Measurements from ENCODE around the gene MPL.

The MPL gene

DNA sequence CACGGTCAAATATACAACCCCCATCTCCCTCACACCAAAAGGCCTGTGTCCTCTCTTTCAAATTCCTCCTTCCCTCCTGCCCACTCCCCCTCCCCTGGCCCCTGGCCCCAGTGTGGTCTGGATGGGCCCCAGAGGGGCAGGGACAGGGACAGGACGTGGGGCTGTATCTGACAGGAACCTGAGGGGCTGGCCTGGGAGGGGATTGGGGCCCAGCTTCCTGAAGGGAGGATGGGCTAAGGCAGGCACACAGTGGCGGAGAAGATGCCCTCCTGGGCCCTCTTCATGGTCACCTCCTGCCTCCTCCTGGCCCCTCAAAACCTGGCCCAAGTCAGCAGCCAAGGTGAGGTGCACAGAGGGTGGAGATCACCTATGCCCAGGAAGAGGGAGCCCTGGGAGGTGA, at the start of gene MPL:
Gene MPL (plus strand): TSS at position 231 of the 400 bp plus-strand sequence. CDS start 31 bp downstream, at position 262.
- H3K27me3 ChIP-seq (ENCODE audit: control insufficient read depth, insufficient read depth, low read length): no peaks in the 10 kb centered on the region
- H3K4me3 ChIP-seq (ENCODE audit: low read depth, low read length): no peak within 1 kb of the TSS
- H3K9ac ChIP-seq (ENCODE audit: low read length): no peak within 1 kb of the TSS
- H3K27ac ChIP-seq (ENCODE audit: low read depth, low read length): no peak within 1 kb of the TSS
- H3K9me3 ChIP-seq (ENCODE audit: control insufficient read depth, insufficient read depth, low read depth, low read length): no peaks in the 10 kb centered on the region
- H3K36me3 ChIP-seq (ENCODE audit: control insufficient read depth, insufficient read depth, low read length): no peaks in the 10 kb centered on the region
- no peaks in the 10 kb centered on the region for H3K4me1 ChIP-seq (ENCODE audit: control insufficient read depth, insufficient read depth, low read length)

DNA sequence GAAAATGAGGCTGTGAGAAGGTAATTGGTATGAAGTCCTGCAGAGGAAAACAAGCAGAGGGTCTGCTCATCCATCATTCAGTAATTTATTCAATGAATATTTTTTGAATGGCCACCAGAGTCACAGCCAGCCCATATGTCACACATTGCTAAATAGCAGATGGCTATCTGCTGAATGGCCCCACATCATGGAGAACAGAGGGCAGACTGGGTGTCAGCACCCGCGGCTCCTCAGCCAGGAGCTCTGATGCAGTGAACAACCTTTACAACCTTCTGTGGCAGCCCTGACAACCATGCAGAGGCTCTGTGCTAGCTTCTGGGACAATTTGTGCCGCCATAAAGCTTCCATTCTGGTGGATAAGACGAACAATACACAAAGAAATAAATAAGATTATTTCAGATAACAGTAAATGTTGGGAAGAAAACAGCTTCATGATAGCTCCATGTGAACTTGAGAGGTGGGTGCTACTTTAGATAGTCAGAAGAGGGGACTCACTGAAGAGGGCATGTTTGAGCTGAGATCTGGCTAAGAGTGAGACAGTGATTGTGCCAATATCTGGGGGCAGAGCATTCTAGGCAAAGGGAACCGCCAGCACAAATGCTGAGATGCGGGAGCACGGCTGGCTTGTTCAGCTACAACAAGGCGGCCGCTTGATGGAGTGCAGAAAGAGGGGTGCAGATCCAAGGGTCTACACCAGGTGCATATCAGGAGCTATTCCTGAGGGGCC, 49.4 kb upstream of the MPL start:
- H3K9ac ChIP-seq (ENCODE audit: low read length): no peak overlapping the region
- no peak overlapping the region for H3K27ac ChIP-seq (ENCODE audit: low read depth, low read length)
- H3K36me3 ChIP-seq (ENCODE audit: control insufficient read depth, insufficient read depth, low read length): no peaks in the 10 kb centered on the region
- H3K27me3 ChIP-seq (ENCODE audit: control insufficient read depth, insufficient read depth, low read length): no peaks in the 10 kb centered on the region
- peaks cover 19% of the 10 kb centered on the region for H3K4me1 ChIP-seq (ENCODE audit: control insufficient read depth, insufficient read depth, low read length)
- H3K4me3 ChIP-seq (ENCODE audit: low read depth, low read length): no peak overlapping the region
- no peaks in the 10 kb centered on the region for H3K9me3 ChIP-seq (ENCODE audit: control insufficient read depth, insufficient read depth, low read depth, low read length)

DNA sequence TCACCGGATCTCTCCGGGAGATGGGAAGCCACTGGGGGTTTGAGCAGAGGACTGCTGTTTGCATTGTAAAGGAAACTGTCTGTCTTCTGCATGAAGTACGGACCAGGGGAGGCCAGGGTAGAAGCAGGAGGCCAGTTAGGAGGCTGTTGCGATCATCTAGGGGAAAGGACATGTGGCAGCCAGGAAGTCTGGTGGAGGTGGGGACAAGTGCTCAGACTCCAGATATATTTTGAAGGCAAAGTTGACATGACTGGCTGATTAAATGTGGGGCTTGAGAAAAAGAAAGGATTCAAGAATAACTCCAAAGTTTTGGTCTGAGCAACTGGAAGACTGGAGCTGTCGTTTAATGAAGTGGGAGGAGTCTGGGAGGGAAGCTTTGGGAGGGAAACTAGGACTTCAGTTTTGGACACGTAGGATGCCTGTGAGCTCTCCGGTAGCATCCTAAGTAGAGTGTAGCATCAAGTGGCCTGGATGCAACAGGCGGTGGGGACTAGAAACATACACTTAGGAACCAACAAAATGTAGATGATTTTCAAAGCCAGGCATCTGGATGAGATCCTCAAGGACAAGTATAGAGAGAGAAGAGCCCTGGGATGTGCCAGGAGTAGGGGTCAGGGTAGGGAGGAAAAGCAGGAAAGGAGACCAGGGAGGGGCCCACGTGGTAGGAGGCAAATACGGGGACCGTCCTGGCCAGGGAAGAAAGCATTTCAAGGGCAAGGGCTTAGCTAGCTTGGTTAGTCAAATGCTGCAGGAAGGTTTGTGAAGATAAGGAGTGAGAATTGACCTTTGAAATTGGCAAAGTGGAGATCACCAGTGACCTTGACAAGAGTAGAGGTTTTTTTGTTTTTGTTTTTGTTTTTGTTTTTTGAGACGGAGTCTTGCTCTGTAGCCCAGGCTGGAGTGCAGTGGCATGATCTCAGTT, 48.6 kb upstream of the MPL start:
- H3K9ac ChIP-seq (ENCODE audit: low read length): no peak overlapping the region
- no peaks in the 10 kb centered on the region for H3K27me3 ChIP-seq (ENCODE audit: control insufficient read depth, insufficient read depth, low read length)

DNA sequence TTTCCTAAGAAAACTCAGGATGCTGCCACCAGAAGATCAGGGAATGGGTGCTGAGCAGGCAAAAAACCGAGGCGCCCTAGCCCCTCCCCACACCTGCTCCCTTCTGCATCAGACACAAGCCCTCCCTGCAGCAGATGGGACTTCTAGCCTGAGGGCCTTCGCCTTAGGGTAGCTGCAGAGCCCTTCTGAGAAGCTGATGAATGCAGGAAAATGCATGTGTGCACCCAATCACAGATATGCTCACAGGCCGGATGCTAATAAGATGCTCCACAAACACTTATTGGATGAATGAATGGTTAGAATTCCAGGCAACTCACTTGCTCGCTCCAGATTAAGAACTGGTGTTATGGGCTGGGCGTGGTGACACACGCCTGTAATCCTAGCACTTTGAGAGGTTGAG, 45.4 kb upstream of the MPL start:
- Histone ChIP-seq H3K9ac (ENCODE audit: low read length) (no peak overlapping the region), H3K27me3 (ENCODE audit: control insufficient read depth, insufficient read depth, low read length) (no peaks in the 10 kb centered on the region), H3K27ac (ENCODE audit: low read depth, low read length) (no peak overlapping the region), H3K4me3 (ENCODE audit: low read depth, low read length) (no peak overlapping the region), H3K9me3 (ENCODE audit: control insufficient read depth, insufficient read depth, low read depth, low read length) (no peaks in the 10 kb centered on the region), H3K36me3 (ENCODE audit: control insufficient read depth, insufficient read depth, low read length) (no peaks in the 10 kb centered on the region), H3K4me1 (ENCODE audit: control insufficient read depth, insufficient read depth, low read length) (peaks cover 24% of the 10 kb centered on the region)

More for the DNA sequence above, 48.6 kb upstream of the MPL start:
- Histone ChIP-seq H3K27ac (ENCODE audit: low read depth, low read length) (no peak overlapping the region), H3K4me3 (ENCODE audit: low read depth, low read length) (no peak overlapping the region), H3K36me3 (ENCODE audit: control insufficient read depth, insufficient read depth, low read length) (no peaks in the 10 kb centered on the region), H3K9me3 (ENCODE audit: control insufficient read depth, insufficient read depth, low read depth, low read length) (no peaks in the 10 kb centered on the region), H3K4me1 (ENCODE audit: control insufficient read depth, insufficient read depth, low read length) (peaks cover 19% of the 10 kb centered on the region)

DNA sequence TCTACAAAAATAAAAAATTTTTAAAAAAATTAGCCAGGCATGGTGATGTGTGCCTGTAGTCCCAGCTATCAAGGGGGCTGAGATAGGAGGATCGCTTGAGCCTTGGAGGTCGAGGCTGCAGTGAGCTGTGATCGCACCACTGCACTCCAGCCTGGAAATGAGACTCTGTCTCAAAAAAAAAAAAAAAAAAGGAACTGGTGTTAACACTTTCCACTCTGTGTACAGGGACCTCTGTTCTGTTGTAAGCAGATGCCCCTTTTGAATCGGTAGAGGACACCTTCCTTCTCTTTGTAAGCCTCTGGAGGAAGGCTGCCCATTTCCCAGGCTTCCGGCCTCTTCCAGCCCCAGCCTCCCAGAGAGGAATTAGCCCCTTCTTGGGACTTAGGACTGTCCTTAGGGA, 44.9 kb upstream of the MPL start:
- Histone ChIP-seq H3K27ac (ENCODE audit: low read depth, low read length) (no peak overlapping the region), H3K9me3 (ENCODE audit: control insufficient read depth, insufficient read depth, low read depth, low read length) (no peaks in the 10 kb centered on the region), H3K9ac (ENCODE audit: low read length) (no peak overlapping the region), H3K27me3 (ENCODE audit: control insufficient read depth, insufficient read depth, low read length) (no peaks in the 10 kb centered on the region), H3K36me3 (ENCODE audit: control insufficient read depth, insufficient read depth, low read length) (no peaks in the 10 kb centered on the region), H3K4me3 (ENCODE audit: low read depth, low read length) (no peak overlapping the region), H3K4me1 (ENCODE audit: control insufficient read depth, insufficient read depth, low read length) (peaks cover 24% of the 10 kb centered on the region)

DNA sequence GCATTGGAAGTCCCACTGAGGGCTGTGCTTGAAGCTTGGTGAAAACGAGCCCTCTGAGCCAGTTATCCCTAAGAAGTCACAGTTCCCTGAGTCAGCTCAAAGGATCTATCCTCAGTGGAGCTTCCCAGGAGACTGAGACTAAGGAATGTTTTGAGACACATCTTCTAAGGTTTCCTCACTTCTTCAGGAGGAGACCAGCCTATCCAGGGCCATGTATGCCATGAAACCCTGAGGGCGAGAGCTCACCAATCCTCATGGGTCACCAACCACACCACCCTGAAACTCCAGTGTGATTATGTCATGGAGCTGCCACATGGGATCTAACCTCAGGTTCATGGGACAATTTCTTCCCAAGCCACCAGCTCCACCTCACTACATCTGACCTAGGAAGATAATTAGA, 44.4 kb upstream of the MPL start:
- Histone ChIP-seq H3K27ac (ENCODE audit: low read depth, low read length) (no peak overlapping the region), H3K36me3 (ENCODE audit: control insufficient read depth, insufficient read depth, low read length) (no peaks in the 10 kb centered on the region), H3K4me1 (ENCODE audit: control insufficient read depth, insufficient read depth, low read length) (peaks cover 24% of the 10 kb centered on the region), H3K4me3 (ENCODE audit: low read depth, low read length) (no peak overlapping the region), H3K9me3 (ENCODE audit: control insufficient read depth, insufficient read depth, low read depth, low read length) (no peaks in the 10 kb centered on the region), H3K9ac (ENCODE audit: low read length) (no peak overlapping the region), H3K27me3 (ENCODE audit: control insufficient read depth, insufficient read depth, low read length) (no peaks in the 10 kb centered on the region)

DNA sequence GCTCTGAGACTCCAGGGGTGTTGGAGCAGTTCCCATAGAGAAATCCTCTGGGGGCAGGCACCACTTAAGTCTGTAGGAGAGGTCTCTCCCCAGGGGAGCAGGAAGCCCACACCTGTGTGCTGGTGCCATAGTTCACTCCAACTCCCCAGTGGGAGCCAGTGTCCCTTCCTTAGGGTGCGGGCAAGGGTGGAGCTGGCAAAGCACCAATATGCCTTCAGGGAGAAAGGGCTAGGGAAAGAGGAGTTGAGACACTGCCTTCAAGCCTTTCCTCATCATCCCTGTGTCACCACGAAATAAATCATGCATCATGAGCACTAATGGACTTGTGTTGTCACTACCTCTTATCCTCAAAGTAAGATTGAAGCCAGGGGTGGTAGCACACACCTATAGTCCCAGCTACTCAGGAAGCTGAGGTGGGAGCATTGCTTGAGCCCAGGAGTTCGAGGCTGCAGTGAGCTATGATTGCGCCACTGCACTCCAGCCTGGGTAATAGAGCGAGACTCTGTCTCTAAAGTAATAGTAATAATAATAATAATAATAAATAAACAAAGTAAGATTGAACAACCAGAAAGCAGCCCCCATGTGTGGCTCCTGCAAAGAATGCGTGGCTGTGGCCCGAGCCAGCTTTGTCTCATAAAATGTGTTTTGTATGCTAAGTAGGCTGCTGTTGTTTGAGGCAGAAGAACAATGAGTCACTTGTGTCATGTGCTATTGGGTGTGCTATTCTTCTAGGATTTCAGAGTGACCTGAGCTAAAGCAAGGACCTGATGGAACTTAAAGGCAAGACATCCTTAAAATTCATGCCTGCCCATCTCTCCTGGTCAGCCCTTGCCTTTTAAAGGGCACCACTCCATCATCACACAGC, 43.5 kb upstream of the MPL start:
- H3K4me3 ChIP-seq (ENCODE audit: low read depth, low read length): no peak overlapping the region
- no peaks in the 10 kb centered on the region for H3K27me3 ChIP-seq (ENCODE audit: control insufficient read depth, insufficient read depth, low read length)
- no peaks in the 10 kb centered on the region for H3K9me3 ChIP-seq (ENCODE audit: control insufficient read depth, insufficient read depth, low read depth, low read length)
- H3K36me3 ChIP-seq (ENCODE audit: control insufficient read depth, insufficient read depth, low read length): no peaks in the 10 kb centered on the region
- H3K27ac ChIP-seq (ENCODE audit: low read depth, low read length): no peak overlapping the region
- H3K4me1 ChIP-seq (ENCODE audit: control insufficient read depth, insufficient read depth, low read length): peaks cover 27% of the 10 kb centered on the region
- no peak overlapping the region for H3K9ac ChIP-seq (ENCODE audit: low read length)

DNA sequence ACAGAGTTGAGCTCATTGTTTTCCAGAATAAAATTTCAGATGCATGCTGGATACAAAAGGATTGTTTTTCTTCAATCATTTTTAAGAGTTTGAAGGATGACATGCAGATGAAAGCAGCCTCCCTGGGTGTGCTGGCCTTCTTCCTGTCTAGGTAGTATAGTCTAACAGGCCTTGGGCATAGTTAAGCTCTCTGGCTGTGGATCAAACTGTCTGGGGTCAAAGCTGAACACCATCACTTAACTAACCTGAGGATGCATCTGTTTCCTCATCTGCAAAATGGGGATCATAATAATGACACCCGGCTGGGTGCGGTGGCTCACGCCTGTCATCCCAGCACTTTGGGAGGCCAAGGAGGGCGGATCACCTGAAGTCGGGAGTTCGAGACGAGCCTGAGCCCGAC, 42.9 kb upstream of the MPL start:
- H3K4me3 ChIP-seq (ENCODE audit: low read depth, low read length): no peak overlapping the region
- H3K4me1 ChIP-seq (ENCODE audit: control insufficient read depth, insufficient read depth, low read length): peaks cover 34% of the 10 kb centered on the region
- no peak overlapping the region for H3K9ac ChIP-seq (ENCODE audit: low read length)
- H3K36me3 ChIP-seq (ENCODE audit: control insufficient read depth, insufficient read depth, low read length): no peaks in the 10 kb centered on the region
- H3K27ac ChIP-seq (ENCODE audit: low read depth, low read length): no peak overlapping the region
- no peaks in the 10 kb centered on the region for H3K9me3 ChIP-seq (ENCODE audit: control insufficient read depth, insufficient read depth, low read depth, low read length)
- no peaks in the 10 kb centered on the region for H3K27me3 ChIP-seq (ENCODE audit: control insufficient read depth, insufficient read depth, low read length)

DNA sequence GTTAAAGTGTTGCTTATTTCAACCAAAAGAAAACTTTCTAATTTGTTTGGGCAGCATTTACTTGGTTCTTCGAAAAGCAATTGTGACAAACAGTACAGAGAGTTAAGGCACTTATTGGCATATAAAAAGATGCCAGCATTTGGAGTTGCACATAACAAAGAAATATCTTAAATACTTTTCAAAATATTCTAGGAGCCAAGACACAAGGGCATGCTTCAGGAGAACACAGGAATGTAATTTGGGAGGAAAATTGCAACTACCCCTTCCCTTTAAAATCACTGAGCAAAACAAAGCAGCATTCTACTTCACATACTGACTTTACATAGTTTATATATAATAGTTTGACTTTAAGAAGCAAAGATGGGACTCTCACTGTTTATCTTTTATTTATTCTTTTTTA, 41.4 kb upstream of the MPL start:
- no peaks in the 10 kb centered on the region for H3K36me3 ChIP-seq (ENCODE audit: control insufficient read depth, insufficient read depth, low read length)
- peaks cover 35% of the 10 kb centered on the region for H3K4me1 ChIP-seq (ENCODE audit: control insufficient read depth, insufficient read depth, low read length)

DNA sequence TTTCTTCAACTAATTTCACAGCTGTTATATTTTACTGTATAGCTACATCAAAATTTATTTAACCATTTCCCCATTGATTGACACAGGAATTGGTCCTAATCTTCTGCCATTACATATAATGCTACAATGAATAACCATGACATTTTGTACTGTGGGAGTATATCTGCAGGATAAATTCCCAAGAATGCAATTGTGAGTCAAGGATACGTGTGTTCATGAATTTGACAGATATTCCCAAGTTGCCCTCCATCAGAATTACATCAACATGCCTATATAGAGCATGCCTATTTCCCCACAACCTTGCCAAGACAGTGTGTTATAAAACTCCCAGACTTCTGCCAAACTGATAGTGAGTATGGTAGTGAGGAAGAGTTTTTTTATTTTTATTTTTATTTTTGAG, 39.6 kb upstream of the MPL start:
- H3K27me3 ChIP-seq (ENCODE audit: control insufficient read depth, insufficient read depth, low read length): no peaks in the 10 kb centered on the region
- H3K27ac ChIP-seq (ENCODE audit: low read depth, low read length): no peak overlapping the region
- H3K4me1 ChIP-seq (ENCODE audit: control insufficient read depth, insufficient read depth, low read length): peaks cover 35% of the 10 kb centered on the region
- H3K4me3 ChIP-seq (ENCODE audit: low read depth, low read length): no peak overlapping the region
- H3K9ac ChIP-seq (ENCODE audit: low read length): no peak overlapping the region
- H3K36me3 ChIP-seq (ENCODE audit: control insufficient read depth, insufficient read depth, low read length): no peaks in the 10 kb centered on the region
- no peaks in the 10 kb centered on the region for H3K9me3 ChIP-seq (ENCODE audit: control insufficient read depth, insufficient read depth, low read depth, low read length)

More for the DNA sequence above, 41.4 kb upstream of the MPL start:
- H3K9ac ChIP-seq (ENCODE audit: low read length): no peak overlapping the region
- no peaks in the 10 kb centered on the region for H3K9me3 ChIP-seq (ENCODE audit: control insufficient read depth, insufficient read depth, low read depth, low read length)
- H3K27me3 ChIP-seq (ENCODE audit: control insufficient read depth, insufficient read depth, low read length): no peaks in the 10 kb centered on the region
- H3K4me3 ChIP-seq (ENCODE audit: low read depth, low read length): no peak overlapping the region
- H3K27ac ChIP-seq (ENCODE audit: low read depth, low read length): no peak overlapping the region

Measured in HUES6 (cell line).